ENCODE measurements around the gene ANK2.
A peak's percentile ranks its signal among the peaks of the same experiment; 100 is the strongest.

The ANK2 gene

DNA sequence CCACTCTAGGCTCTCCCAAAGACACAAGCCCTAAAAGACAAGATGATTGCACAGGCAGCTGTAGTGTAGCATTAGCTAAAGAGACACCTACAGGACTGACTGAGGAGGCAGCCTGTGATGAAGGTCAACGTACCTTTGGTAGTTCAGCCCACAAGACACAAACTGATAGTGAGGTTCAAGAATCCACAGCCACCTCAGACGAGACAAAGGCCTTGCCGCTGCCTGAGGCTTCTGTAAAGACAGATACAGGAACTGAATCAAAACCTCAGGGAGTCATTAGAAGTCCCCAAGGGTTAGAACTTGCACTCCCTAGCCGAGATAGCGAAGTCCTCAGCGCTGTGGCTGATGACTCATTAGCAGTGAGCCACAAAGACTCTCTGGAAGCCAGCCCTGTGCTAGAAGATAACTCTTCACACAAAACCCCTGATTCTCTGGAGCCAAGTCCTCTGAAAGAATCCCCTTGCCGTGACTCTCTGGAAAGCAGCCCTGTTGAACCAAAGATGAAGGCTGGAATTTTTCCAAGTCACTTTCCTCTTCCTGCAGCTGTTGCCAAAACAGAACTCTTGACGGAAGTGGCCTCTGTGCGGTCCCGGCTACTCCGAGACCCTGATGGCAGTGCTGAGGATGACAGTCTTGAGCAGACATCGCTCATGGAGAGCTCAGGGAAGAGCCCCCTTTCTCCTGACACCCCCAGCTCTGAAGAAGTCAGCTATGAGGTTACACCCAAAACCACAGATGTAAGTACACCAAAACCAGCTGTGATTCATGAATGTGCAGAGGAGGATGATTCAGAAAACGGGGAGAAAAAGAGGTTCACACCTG is 306.3 kb downstream of the ANK2 start:
- DNase-seq = no peak

DNA sequence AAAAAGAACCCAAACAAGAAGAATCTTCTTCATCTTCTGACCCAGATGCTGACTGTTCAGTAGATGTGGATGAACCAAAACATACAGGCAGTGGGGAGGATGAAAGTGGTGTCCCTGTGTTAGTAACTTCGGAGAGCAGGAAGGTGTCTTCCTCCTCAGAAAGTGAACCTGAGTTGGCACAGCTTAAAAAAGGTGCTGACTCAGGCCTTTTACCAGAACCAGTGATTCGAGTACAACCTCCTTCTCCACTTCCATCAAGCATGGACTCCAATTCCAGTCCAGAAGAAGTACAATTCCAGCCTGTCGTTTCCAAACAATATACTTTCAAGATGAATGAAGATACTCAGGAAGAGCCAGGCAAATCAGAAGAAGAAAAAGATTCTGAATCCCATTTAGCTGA is 307.0 kb downstream of the ANK2 start:
- DNase-seq = no peak

DNA sequence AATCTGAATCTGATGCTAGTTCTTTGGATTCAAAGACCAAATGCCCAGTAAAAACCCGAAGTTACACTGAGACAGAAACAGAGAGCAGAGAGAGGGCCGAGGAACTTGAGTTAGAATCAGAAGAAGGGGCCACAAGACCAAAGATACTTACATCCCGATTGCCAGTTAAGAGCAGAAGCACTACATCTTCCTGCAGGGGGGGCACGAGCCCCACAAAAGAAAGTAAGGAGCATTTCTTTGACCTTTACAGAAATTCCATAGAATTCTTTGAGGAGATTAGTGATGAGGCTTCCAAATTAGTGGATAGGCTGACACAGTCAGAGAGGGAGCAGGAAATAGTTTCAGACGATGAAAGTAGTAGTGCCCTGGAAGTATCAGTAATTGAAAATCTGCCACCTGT is 309.3 kb downstream of the ANK2 start:
- DNase-seq = no peak

GRCh38 chr4:113365377-113365776 is 315.9 kb downstream of the ANK2 start:
- DNase-seq = no peak

- DNase-seq = no peak
Observed at GRCh38 chr4:113368056-113368455, 318.6 kb downstream of the ANK2 start.

DNA sequence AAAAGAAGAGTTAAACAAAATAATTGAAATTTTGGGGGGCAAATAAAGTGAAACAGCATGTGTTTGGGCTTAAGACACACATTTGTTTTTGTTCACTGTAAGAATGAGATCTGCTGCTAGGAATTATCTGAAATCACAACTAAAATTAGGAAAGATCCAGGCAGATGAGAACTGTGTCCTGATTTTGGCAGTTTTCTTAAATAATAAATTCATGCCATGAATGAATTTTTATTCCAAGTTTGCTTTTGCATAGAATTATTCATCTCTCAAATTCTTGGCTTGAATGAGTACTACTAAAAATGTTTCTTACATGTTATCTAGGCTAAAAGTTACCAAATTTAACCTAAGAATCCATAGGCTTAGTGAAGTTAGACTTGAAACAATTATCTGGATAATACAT is 321.7 kb downstream of the ANK2 start:
- DNase-seq = no peak

- DNase-seq = no peak
Observed at GRCh38 chr4:113375964-113376666, 326.7 kb downstream of the ANK2 start.

GRCh38 chr4:113378836-113379235 is 329.4 kb downstream of the ANK2 start:
- DNase-seq = no peak

GRCh38 chr4:113382704-113383103 is 333.3 kb downstream of the ANK2 start:
- DNase-seq = no peak

- no peak for DNase-seq
Observed at GRCh38 chr4:113383111-113383785, 333.8 kb downstream of the ANK2 start.

DNA sequence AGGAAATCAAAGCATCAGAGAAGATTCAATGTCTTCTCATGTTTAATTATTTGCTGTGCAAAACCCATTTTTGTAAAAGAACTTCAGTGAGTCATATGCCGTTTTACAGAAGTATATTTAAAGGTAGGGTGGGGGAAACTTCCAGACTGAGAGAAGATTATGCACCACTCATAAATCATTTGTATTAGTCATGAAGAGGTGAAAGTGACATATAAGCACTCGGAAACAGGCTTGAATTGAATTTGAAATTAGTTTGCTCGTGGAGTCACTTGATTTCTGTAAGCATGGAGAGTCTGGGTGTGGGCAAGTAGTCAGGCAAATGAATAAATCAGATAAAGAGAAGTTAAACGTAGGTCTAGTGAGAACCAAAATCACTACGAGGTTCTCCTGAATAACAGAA is 335.1 kb downstream of the ANK2 start:
- no peak for DNase-seq

GRCh38 chr4:113385281-113385899 is 335.9 kb downstream of the ANK2 start:
- DNase-seq = no peak

DNA sequence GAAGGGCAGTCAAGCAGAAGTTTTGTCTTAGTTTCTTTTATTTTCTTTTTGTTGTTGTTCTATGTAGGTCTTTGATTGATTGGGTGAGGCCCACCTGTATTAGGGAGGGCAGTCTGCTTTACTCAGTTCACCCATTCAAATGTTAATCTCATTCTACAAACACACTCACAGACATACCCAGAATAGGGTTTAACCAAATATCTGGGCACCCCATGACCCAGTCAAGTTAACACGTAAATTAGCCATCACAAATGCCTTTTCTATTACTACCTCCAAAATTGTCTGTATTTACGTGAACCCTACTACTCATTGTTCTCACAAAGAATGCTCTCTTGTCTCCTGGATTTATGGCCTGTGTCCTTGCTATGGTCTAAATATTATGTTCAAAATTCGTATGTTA is 339.7 kb downstream of the ANK2 start:
- no peak for DNase-seq

GRCh38 chr4:113390850-113391249 is 341.4 kb downstream of the ANK2 start:
- DNase-seq = no peak

DNA sequence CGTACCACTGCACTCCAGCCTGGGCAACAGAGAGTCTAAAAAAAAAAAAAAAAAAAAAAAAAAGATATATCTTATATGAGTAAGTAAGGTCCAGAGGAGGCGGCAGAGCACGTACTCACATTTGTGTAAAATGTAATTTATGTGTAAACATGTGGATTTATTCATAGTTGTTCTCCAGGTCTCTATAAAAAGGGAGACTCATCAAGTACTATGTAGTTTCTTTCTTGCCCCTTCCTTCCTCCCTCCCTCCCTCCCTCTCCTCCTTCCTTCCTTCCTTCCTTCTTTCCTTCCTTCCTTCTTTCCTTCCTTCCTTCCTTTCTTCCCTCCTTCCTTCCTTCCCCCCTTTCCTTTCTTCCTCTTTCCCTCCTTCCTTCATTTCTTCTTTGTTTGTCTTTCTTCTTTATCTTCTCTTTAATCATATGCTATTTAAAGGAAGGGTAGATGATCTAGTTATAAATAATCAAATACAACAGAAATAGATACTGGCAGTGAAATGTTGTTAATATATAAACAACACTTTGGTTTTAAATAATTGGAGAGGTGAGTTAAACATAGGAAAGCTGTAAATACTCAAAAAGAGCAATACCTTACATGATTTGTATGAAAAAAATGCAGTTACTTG is 344.8 kb downstream of the ANK2 start:
- DNase-seq = no peak

GRCh38 chr4:113394730-113395530 is 345.5 kb downstream of the ANK2 start:
- peak; percentile 38 to 68 for DNase-seq

- DNase-seq = no peak
Observed at GRCh38 chr4:113397114-113397701, 347.8 kb downstream of the ANK2 start.

DNA sequence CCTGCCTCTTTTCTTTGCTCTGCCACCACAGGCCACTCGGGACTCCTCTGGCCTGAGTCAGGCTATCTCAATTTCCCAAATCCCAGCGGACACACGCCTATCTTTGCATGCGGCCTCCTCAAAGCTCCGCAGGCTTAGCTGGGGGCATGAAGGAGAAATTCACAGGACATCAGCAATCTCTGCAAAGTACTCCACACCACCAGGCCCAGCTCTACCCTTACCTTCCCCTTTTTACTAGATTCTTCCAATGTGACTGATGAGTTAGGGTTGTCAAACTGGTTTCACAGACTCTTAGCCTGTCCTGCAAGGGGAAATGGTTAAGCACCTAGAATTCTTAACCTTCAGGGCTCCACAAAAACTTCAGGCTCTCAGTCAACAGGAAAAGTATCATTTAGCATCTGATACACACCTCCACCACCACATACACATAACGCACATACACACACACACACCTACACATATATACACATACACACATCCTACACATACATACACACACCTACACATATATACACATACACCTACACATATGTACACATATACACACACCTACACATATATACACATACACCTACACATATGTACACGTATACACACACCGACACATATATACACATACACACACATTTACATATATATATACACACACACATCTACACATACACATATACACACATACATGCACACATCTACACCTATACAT is 349.1 kb downstream of the ANK2 start:
- DNase-seq = no peak

- DNase-seq = no peak
Observed at GRCh38 chr4:113404167-113404571, 354.7 kb downstream of the ANK2 start.

GRCh38 chr4:113404841-113405240 is 355.4 kb downstream of the ANK2 start:
- DNase-seq = peak in 1 of 2 experiments; percentile 23

All from NCI-H524 (cell line).